Parathyroid adenoma (tissue), 2 donors: Measurements from ENCODE around the gene ZFAND3.

Experiments
- H2AFZ ChIP-seq: fragments of 300-600 bp; sonication (generic); one replicate; pipeline ENCODE4 v1.7.0; 2017; ENCODE audit warnings: antibody characterized with exemption, mild to moderate bottlenecking
- H3K27ac ChIP-seq: fragments of 300-600 bp; sonication (generic); one replicate; pipeline ENCODE4 v1.7.0; 2017
- H3K27me3 ChIP-seq: fragments of 300-600 bp; sonication (generic); one replicate; pipeline ENCODE4 v1.7.0; 2017; ENCODE audit warnings: low read length; ENCODE audit not compliant: control insufficient read depth, insufficient read depth
- H3K36me3 ChIP-seq: fragments of 300-600 bp; sonication (generic); one replicate; pipeline ENCODE4 v1.7.0; 2017; ENCODE audit warnings: low read length; ENCODE audit not compliant: control insufficient read depth, insufficient read depth
- H3K4me1 ChIP-seq: fragments of 300-600 bp; sonication (generic); one replicate; pipeline ENCODE4 v1.7.0; 2017; ENCODE audit warnings: control low read depth
- H3K4me2 ChIP-seq: fragments of 300-600 bp; sonication (generic); one replicate; pipeline ENCODE4 v1.7.0; 2017; ENCODE audit warnings: low read length
- H3K4me3 ChIP-seq: fragments of 300-600 bp; sonication (generic); one replicate; pipeline ENCODE4 v1.7.0; 2017; ENCODE audit warnings: low read depth, low read length
- H3K79me2 ChIP-seq: fragments of 300-600 bp; sonication (generic); one replicate; pipeline ENCODE4 v1.7.0; 2017; ENCODE audit warnings: control low read depth
- H3K9ac ChIP-seq: fragments of 300-600 bp; sonication (generic); one replicate; pipeline ENCODE4 v1.7.0; 2017; ENCODE audit warnings: mild to moderate bottlenecking
- H3K9me3 ChIP-seq: fragments of 300-600 bp; sonication (generic); one replicate; pipeline ENCODE4 v1.7.0; 2017; ENCODE audit warnings: low read length; ENCODE audit not compliant: control insufficient read depth
- TF ChIP-seq, protein P1 (sequence below): fragments of 300-600 bp; sonication (generic); IDR thresholded peaks from one replicate; pipeline ENCODE4 v1.7.0; 2017; ENCODE audit warnings: antibody characterized with exemption, mild to moderate bottlenecking
- donor health status: primary hyperparathyroidism.

ZFAND3 gene

DNA sequence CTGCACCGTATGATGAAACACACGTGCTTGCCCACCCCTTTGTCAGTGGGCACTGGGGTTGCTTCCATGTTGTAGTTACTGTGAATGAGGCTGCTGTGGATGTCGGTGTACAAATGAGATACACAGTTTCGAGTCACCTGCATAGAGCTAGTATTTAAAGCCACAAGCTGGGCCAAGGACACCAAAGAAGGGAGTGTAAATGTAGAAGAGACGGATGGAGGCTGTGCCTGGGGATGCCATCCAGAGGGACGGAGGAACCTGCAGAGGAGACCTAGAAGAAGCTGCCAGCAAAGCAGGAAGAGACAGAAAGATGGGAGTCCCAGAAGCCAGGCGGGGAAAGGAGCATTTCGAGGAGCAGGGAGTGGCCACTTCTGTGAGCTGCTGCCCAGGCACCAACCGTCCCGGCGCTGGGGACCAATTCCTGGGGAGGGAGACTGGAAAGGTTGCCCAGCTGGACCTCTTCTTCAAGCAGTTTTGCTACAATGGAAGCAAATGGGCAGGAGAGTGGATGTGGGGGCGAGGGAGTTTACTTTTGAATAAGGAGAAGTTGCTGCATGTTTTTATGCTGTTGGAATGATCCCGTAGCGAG is 339.3 kb downstream of the ZFAND3 start:
- no peaks in the 10 kb centered on the region for H3K36me3 ChIP-seq
- no peak overlapping the region for H3K4me3 ChIP-seq
- H3K4me2 ChIP-seq: no peak overlapping the region
- no peak overlapping the region for H2AFZ ChIP-seq
- TF ChIP-seq, protein P1, sequence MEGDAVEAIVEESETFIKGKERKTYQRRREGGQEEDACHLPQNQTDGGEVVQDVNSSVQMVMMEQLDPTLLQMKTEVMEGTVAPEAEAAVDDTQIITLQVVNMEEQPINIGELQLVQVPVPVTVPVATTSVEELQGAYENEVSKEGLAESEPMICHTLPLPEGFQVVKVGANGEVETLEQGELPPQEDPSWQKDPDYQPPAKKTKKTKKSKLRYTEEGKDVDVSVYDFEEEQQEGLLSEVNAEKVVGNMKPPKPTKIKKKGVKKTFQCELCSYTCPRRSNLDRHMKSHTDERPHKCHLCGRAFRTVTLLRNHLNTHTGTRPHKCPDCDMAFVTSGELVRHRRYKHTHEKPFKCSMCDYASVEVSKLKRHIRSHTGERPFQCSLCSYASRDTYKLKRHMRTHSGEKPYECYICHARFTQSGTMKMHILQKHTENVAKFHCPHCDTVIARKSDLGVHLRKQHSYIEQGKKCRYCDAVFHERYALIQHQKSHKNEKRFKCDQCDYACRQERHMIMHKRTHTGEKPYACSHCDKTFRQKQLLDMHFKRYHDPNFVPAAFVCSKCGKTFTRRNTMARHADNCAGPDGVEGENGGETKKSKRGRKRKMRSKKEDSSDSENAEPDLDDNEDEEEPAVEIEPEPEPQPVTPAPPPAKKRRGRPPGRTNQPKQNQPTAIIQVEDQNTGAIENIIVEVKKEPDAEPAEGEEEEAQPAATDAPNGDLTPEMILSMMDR: no peak
- H3K9me3 ChIP-seq: no peaks in the 10 kb centered on the region
- no peaks in the 10 kb centered on the region for H3K79me2 ChIP-seq
- H3K27me3 ChIP-seq: no peaks in the 10 kb centered on the region
- H3K9ac ChIP-seq: no peak overlapping the region
- no peaks in the 10 kb centered on the region for H3K4me1 ChIP-seq
- H3K27ac ChIP-seq: no peak overlapping the region

DNA sequence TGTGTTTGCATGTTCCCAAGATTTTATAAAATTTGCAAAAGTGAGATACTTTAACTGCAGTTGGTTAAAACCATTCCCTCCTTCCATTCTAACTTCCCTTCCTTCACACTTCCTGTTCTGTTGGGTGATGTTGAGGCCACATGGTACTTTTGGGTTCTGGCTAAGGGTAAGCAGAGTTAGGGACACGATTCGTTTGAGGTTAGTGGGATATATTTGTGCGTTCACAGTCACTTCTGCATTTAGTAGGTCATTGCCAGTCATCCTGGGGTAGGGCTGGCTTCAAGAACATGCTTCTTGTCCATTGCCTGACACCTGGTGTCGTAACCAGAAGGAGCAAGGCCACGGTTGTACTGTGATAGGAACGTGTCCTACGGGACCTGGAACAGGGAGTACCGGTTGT is 340.1 kb downstream of the ZFAND3 start:
- TF ChIP-seq, protein P1: no peak
- H3K9ac ChIP-seq: no peak overlapping the region
- no peak overlapping the region for H2AFZ ChIP-seq

DNA sequence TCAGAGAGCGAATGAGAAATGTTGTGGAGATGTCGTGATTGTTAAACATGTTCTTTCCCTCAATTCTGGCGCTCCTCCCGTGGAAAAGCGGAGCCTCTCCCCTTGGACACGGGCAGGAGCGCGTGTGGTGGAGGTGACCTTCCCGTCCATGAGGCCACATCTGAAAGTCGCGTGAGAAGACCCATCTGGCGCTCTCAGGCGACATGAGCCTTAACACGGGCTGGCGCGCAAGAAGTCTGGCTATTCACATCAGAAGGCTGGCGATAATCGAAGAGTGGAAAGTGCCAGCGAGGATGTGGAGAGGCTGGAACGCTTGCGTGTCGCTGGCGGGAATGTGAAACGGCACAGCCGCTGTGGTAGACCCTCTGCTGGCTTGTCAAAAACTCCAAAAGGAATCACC is 341.3 kb downstream of the ZFAND3 start:
- H3K79me2 ChIP-seq: no peaks in the 10 kb centered on the region
- no peaks in the 10 kb centered on the region for H3K9me3 ChIP-seq
- no peaks in the 10 kb centered on the region for H3K4me1 ChIP-seq
- no peaks in the 10 kb centered on the region for H3K27me3 ChIP-seq
- no peak overlapping the region for H2AFZ ChIP-seq
- H3K4me3 ChIP-seq: no peak overlapping the region
- no peak overlapping the region for H3K4me2 ChIP-seq
- no peaks in the 10 kb centered on the region for H3K36me3 ChIP-seq
- TF ChIP-seq, protein P1: no peak
- H3K27ac ChIP-seq: no peak overlapping the region
- no peak overlapping the region for H3K9ac ChIP-seq

More for the DNA sequence above, 340.1 kb downstream of the ZFAND3 start:
- H3K36me3 ChIP-seq: no peaks in the 10 kb centered on the region
- H3K9me3 ChIP-seq: no peaks in the 10 kb centered on the region
- no peaks in the 10 kb centered on the region for H3K27me3 ChIP-seq
- H3K4me1 ChIP-seq: no peaks in the 10 kb centered on the region
- no peak overlapping the region for H3K4me2 ChIP-seq
- H3K4me3 ChIP-seq: no peak overlapping the region
- H3K79me2 ChIP-seq: no peaks in the 10 kb centered on the region
- H3K27ac ChIP-seq: no peak overlapping the region

DNA sequence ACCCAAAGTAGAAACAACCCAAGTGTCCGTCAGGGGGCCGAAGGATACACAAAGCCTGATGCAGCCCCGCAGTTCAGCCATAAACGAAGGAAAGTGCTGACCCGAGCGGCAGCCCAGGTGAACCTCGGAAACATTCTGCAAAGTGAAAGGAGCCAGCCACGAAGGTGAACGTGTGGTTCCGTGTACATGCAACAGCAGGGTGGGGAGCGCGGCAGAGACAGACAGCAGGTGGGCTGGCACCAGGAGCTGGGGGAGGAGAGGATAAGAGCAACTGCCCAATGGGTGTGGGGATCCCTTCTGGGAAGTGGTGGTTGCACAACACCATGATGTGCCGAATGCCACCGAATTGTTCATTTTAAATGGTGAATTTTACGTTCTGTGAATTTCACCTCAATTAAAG is 341.8 kb downstream of the ZFAND3 start:
- Histone ChIP-seq H3K27me3 (no peaks in the 10 kb centered on the region), H3K4me3 (no peak overlapping the region), H3K4me1 (no peaks in the 10 kb centered on the region), H3K9me3 (no peaks in the 10 kb centered on the region), H3K36me3 (no peaks in the 10 kb centered on the region), H3K27ac (no peak overlapping the region), H2AFZ (no peak overlapping the region), H3K79me2 (no peaks in the 10 kb centered on the region), H3K4me2 (no peak overlapping the region), H3K9ac (no peak overlapping the region)
- TF ChIP-seq, protein P1: no peak
